H1 (cell line): ENCODE results near the gene RALGAPA2. TPM values are rescaled to one million over a fixed set of nuclear protein-coding genes. Genes with fewer than 3 reads are reported as not detected.

ENCODE experiments used
- CTCF ChIA-PET: fragments of 300-600 bp; sonication (Branson Sonifier 250); formaldehyde crosslinking; loops from one replicate; lab custom pipeline; 2021; ENCODE audit not compliant: partially characterized antibody; lab: Charles Lee
- POLR2A ChIA-PET: fragments of 300-600 bp; sonication (Branson Sonifier 250); formaldehyde crosslinking; loops from one replicate; lab custom pipeline; 2021; ENCODE audit warnings: inconsistent platforms; ENCODE audit not compliant: partially characterized antibody; lab: Charles Lee
- DNase-seq, 2 experiments: peaks; one replicate each; pipeline versions ENCODE4 v3.0.0 to v3.0.0-alpha.2; 2010 to 2022; ENCODE audit warnings: low spot score in 2 of 2, low read depth in 1 of 2, mixed read lengths in 1 of 2
- FAIRE-seq: peaks from 2 replicates; lab custom pipeline; 2011; peaks lifted over from hg19 to GRCh38; lab: Jason Lieb, UNC
- H2AFZ ChIP-seq: 2 replicates; pipeline ENCODE4 v1.8.1; 2012; ENCODE audit warnings: low read length, inconsistent platforms
- H2AK5ac ChIP-seq: 2 replicates; pipeline ENCODE4 v1.6.1; 2013; ENCODE audit warnings: low read depth, low read length
- H2BK120ac ChIP-seq: replicated peaks from 2 replicates; pipeline ENCODE3; 2013; ENCODE audit warnings: low read depth, low read length, inconsistent platforms
- H2BK12ac ChIP-seq: 2 replicates; pipeline ENCODE4 v1.6.1; 2013; ENCODE audit warnings: low read depth, low read length
- H2BK15ac ChIP-seq: 2 replicates; pipeline ENCODE4 v1.6.1; 2013; ENCODE audit warnings: low read length
- H2BK20ac ChIP-seq: 2 replicates; pipeline ENCODE4 v1.6.1; 2013; ENCODE audit warnings: low read length
- H2BK5ac ChIP-seq: 2 replicates; pipeline ENCODE4 v1.6.1; 2013; ENCODE audit warnings: low read depth, low read length
- H3K14ac ChIP-seq: 2 replicates; pipeline ENCODE4 v1.6.1; 2013; ENCODE audit warnings: inconsistent platforms; ENCODE audit not compliant: insufficient read length
- H3K18ac ChIP-seq: 2 replicates; pipeline ENCODE4 v1.6.1; 2013; ENCODE audit warnings: low read length; ENCODE audit errors: extremely low read depth
- H3K23ac ChIP-seq: 2 replicates; pipeline ENCODE4 v1.6.1; 2013; ENCODE audit warnings: inconsistent platforms; ENCODE audit not compliant: insufficient read length
- H3K23me2 ChIP-seq: 2 replicates; pipeline ENCODE4 v1.6.1; 2013; ENCODE audit warnings: low read depth, low read length
- H3K27ac ChIP-seq: 2 replicates; pipeline ENCODE4 v1.6.1; 2011; ENCODE audit warnings: low read depth, low read length, inconsistent platforms
- H3K27me3 ChIP-seq, 4 experiments: replicated peaks in 1 of 4; 1 replicate in 1 of 4; 2 replicates in 3 of 4; pipeline versions ENCODE4 v1.6.1 to v1.8.1; 2011 to 2013; ENCODE audit warnings: low read length in 3 of 4, mild to moderate bottlenecking in 3 of 4, inconsistent platforms in 2 of 4, mixed read lengths in 2 of 4, moderate library complexity in 1 of 4; ENCODE audit not compliant: control insufficient read depth in 3 of 4, insufficient read depth in 3 of 4; ENCODE audit errors: extremely low read depth in 1 of 4
- H3K36me3 ChIP-seq, 4 experiments: 2 replicates each; pipeline versions ENCODE4 v1.6.1 to v1.8.1; 2011 to 2013; ENCODE audit warnings: mild to moderate bottlenecking in 4 of 4, low read length in 3 of 4, moderate library complexity in 2 of 4, control low read depth in 1 of 4, inconsistent platforms in 1 of 4; ENCODE audit not compliant: insufficient read depth in 4 of 4, control insufficient read depth in 2 of 4
- H3K4ac ChIP-seq: replicated peaks from 2 replicates; pipeline ENCODE3; 2013; ENCODE audit warnings: low read length, low read depth, mixed read lengths, inconsistent platforms; ENCODE audit not compliant: insufficient read length
- H3K4me1 ChIP-seq, 4 experiments: replicated peaks in 1 of 4; 1 replicate in 1 of 4; 2 replicates in 3 of 4; pipeline versions ENCODE4 v1.6.1 to v1.8.1; 2011 to 2013; ENCODE audit warnings: low read length in 3 of 4, inconsistent platforms in 2 of 4, mixed read lengths in 1 of 4; ENCODE audit not compliant: insufficient read depth in 4 of 4, control insufficient read depth in 3 of 4
- H3K4me2 ChIP-seq, 2 experiments: 2 replicates each; pipeline versions ENCODE4 v1.6.1 to v1.8.1; 2011 to 2013; ENCODE audit warnings: low read depth in 2 of 2, low read length in 2 of 2, control low read depth in 1 of 2, inconsistent platforms in 1 of 2, mild to moderate bottlenecking in 1 of 2; ENCODE audit not compliant: insufficient read depth in 1 of 2
- H3K4me3 ChIP-seq, 4 experiments: fragments of 200-600, 300-600 bp in 1 of 4; sonication (generic), shearing (Covaris generic), sonication (Bioruptor Twin) in 1 of 4; 2 replicates each; pipeline versions ENCODE4 v1.5.1 to v1.8.1; 2011 to 2016; ENCODE audit warnings: low read length in 4 of 4, low read depth in 3 of 4, control low read depth in 2 of 4, inconsistent platforms in 2 of 4, mild to moderate bottlenecking in 2 of 4, mixed read lengths in 1 of 4, moderate library complexity in 1 of 4; ENCODE audit not compliant: insufficient read depth in 2 of 4; ENCODE audit errors: extremely low read depth in 1 of 4
- H3K56ac ChIP-seq: replicated peaks from 2 replicates; pipeline ENCODE3; 2013; ENCODE audit warnings: low read depth, mild to moderate bottlenecking, mixed read lengths, low read length, inconsistent platforms; ENCODE audit not compliant: insufficient read length
- H3K79me1 ChIP-seq: 2 replicates; pipeline ENCODE4 v1.6.1; 2013; ENCODE audit warnings: low read depth, low read length, control low read depth
- H3K79me2 ChIP-seq, 2 experiments: 2 replicates each; pipeline versions ENCODE4 v1.6.1 to v1.8.1; 2012 to 2013; ENCODE audit warnings: low read length in 2 of 2, mild to moderate bottlenecking in 2 of 2, inconsistent platforms in 1 of 2; ENCODE audit not compliant: insufficient read depth in 2 of 2, control insufficient read depth in 1 of 2
- H3K9ac ChIP-seq, 4 experiments: replicated peaks in 1 of 4; 1 replicate in 1 of 4; 2 replicates in 3 of 4; pipeline versions ENCODE4 v1.6.1 to v1.8.1; 2011 to 2013; ENCODE audit warnings: low read depth in 3 of 4, low read length in 3 of 4, control low read depth in 2 of 4, mild to moderate bottlenecking in 2 of 4, moderate library complexity in 2 of 4, inconsistent platforms in 1 of 4; ENCODE audit errors: extremely low read depth in 1 of 4
- H3K9me3 ChIP-seq, 2 experiments: 2 replicates each; pipeline versions ENCODE4 v1.6.1 to v1.8.1; 2012 to 2013; ENCODE audit warnings: mild to moderate bottlenecking in 2 of 2, moderate library complexity in 2 of 2, control low read depth in 1 of 2, inconsistent platforms in 1 of 2, low read depth in 1 of 2, low read length in 1 of 2, mixed read lengths in 1 of 2; ENCODE audit not compliant: insufficient read depth in 2 of 2
- H4K20me1 ChIP-seq, 2 experiments: replicated peaks in 1 of 2; 2 replicates each; pipeline versions ENCODE3 to v1.8.1; 2011 to 2013; ENCODE audit warnings: inconsistent platforms in 2 of 2, low read length in 2 of 2, mild to moderate bottlenecking in 1 of 2; ENCODE audit not compliant: insufficient read depth in 2 of 2, control insufficient read depth in 1 of 2
- H4K5ac ChIP-seq: 2 replicates; pipeline ENCODE4 v1.6.1; 2013; ENCODE audit warnings: low read length, low read depth, mixed read lengths, inconsistent platforms; ENCODE audit not compliant: insufficient read length
- H4K8ac ChIP-seq: 2 replicates; pipeline ENCODE4 v1.8.0; 2013; ENCODE audit warnings: mild to moderate bottlenecking, moderate library complexity, low read length, inconsistent platforms; ENCODE audit not compliant: insufficient read depth; ENCODE audit errors: extremely low read depth
- H4K91ac ChIP-seq: replicated peaks from 2 replicates; pipeline ENCODE3; 2013; ENCODE audit warnings: low read length, mixed read lengths, inconsistent platforms; ENCODE audit not compliant: insufficient read length
- ATF2 ChIP-seq: IDR thresholded peaks from 2 replicates; pipeline ENCODE4 v1.6.1; 2012; ENCODE audit warnings: low read length, inconsistent platforms
- CBX5 ChIP-seq: fragments of 300-800, 300-1000 bp; sonication (generic); IDR thresholded peaks from 2 replicates; pipeline ENCODE4 v1.7.1; 2016; ENCODE audit warnings: antibody characterized with exemption, low read length, low read depth
- CHD1 ChIP-seq: IDR thresholded peaks from 2 replicates; pipeline ENCODE4 v1.6.1; 2012; ENCODE audit warnings: low read depth, low read length, improper control_type of control experiment
- CHD2 ChIP-seq: IDR thresholded peaks from 2 replicates; pipeline ENCODE4 v1.6.1; 2012; ENCODE audit warnings: low read length, improper control_type of control experiment
- EGR1 ChIP-seq: IDR thresholded peaks from 2 replicates; pipeline ENCODE4 v1.6.1; 2011; ENCODE audit warnings: low read depth, low read length, borderline replicate concordance
- HDAC2 ChIP-seq, 2 experiments: fragments of 300-600 bp in 1 of 2; sonication (generic) in 1 of 2; IDR thresholded peaks; 2 replicates each; pipeline ENCODE4 v1.6.1; 2011 to 2012; ENCODE audit warnings: low read depth in 2 of 2, low read length in 2 of 2, mild to moderate bottlenecking in 2 of 2, moderate library complexity in 2 of 2, borderline replicate concordance in 1 of 2, inconsistent platforms in 1 of 2
- JUN ChIP-seq: IDR thresholded peaks from 2 replicates; pipeline ENCODE4 v1.6.1; 2011; ENCODE audit warnings: low read depth, mild to moderate bottlenecking, improper control_type of control experiment, low read length
- JUND ChIP-seq: IDR thresholded peaks from 2 replicates; pipeline ENCODE4 v1.6.1; 2011; ENCODE audit warnings: mild to moderate bottlenecking, improper control_type of control experiment, low read length
- KDM1A ChIP-seq: fragments of 200-600, 300-600 bp; sonication (generic); IDR thresholded peaks from 2 replicates; pipeline ENCODE4 v1.7.1; 2016; ENCODE audit warnings: mild to moderate bottlenecking, low read length, borderline replicate concordance
- POLR2AphosphoS5 ChIP-seq: IDR thresholded peaks from 2 replicates; pipeline ENCODE4 v1.6.1; 2011; ENCODE audit warnings: low read depth, low read length
- RXRA ChIP-seq: IDR thresholded peaks from 2 replicates; pipeline ENCODE4 v1.6.1; 2011; ENCODE audit warnings: low read depth, mild to moderate bottlenecking, low read length, moderate library complexity; ENCODE audit not compliant: insufficient read depth
- SUZ12 ChIP-seq: fragments of 200-600 bp; sonication (generic); IDR thresholded peaks from 2 replicates; pipeline ENCODE4 v1.6.1; 2012; ENCODE audit warnings: mild to moderate bottlenecking, inconsistent platforms, low read length, moderate library complexity, mixed read lengths
- TCF12 ChIP-seq: IDR thresholded peaks from 2 replicates; pipeline ENCODE4 v1.6.1; 2011; ENCODE audit warnings: low read depth, mild to moderate bottlenecking, low read length
- YY1 ChIP-seq: IDR thresholded peaks from 2 replicates; pipeline ENCODE4 v1.6.1; 2011; ENCODE audit warnings: low read depth, mild to moderate bottlenecking, low read length
- WGBS, 2 experiments: shearing (Covaris generic) in 1 of 2; methylation state at CpG; one replicate each; pipeline versions ENCODE4 v1.1.6 to v1.1.7; 2013 to 2015; ENCODE audit warnings: low lambda C conversion rate in 2 of 2, mixed read lengths in 2 of 2, inconsistent platforms in 1 of 2, low coverage in 1 of 2, missing lambda C conversion rate in 1 of 2; ENCODE audit not compliant: insufficient replicate concordance in 2 of 2, insufficient coverage in 1 of 2, insufficient read length in 1 of 2; ENCODE audit errors: extremely low coverage in 1 of 2, missing lambda C conversion rate in 1 of 2; 5-methylcytosine and 5-hydroxymethylcytosine counted together
- polyA plus RNA-seq, 7 experiments: library from polyadenylated mRNA; depleted of rRNA in 3 of 7; stranded (reverse) in 5 of 7; unstranded in 2 of 7; fragments of >200 nt in 5 of 7; fragments of 200-250 nt in 2 of 7; gene quantifications; 1 replicate in 5 of 7; 2 replicates in 1 of 7; 4 replicates in 1 of 7; pipeline versions ENCODE4 v1.2.1 to v1.2.3, GENCODE V29; 2011 to 2013; ENCODE audit warnings: missing spikeins in 2 of 7, mixed read lengths in 2 of 7
- total RNA-seq: library from RNA; stranded (reverse); fragmentation: NEBNext Ultra II Directional; extraction: Animal tissue kit (Norgen Biotek cat#: 25700); gene quantifications from 2 replicates; pipeline ENCODE4 v1.2.1, GENCODE V29; 2021

Gene RALGAPA2
- total and polyA plus RNA-seq, 2 of the 8 experiments (the other 6 are each of a cell fraction or from before 2014, with no cell fraction given) = 5.1 to 25.5 TPM

- H2BK20ac ChIP-seq = no peak overlapping the region
- H4K91ac ChIP-seq = no peak overlapping the region
- FAIRE-seq (no peak), DNase-seq (no peak)
- H2BK120ac ChIP-seq = no peak overlapping the region
- peaks cover 2 to 17% (median 9%) of the 10 kb centered on the region in 4 experiments; a peak in 7 of 8 replicates for H3K36me3 ChIP-seq
- no peak overlapping the region for H3K56ac ChIP-seq
- no peak overlapping the region for H3K14ac ChIP-seq
- POLR2A ChIA-PET = no interaction called here
- H4K20me1 ChIP-seq = no peaks in the 10 kb centered on the region
- H3K4me3 ChIP-seq = no peak overlapping the region
- H4K8ac ChIP-seq = no peak overlapping the region
- no peaks in the 10 kb centered on the region for H3K79me1 ChIP-seq
- H3K27me3 ChIP-seq = no peaks in the 10 kb centered on the region
- no peak overlapping the region for H4K5ac ChIP-seq
- no peaks in the 10 kb centered on the region for H3K23me2 ChIP-seq
- H3K18ac ChIP-seq = no peak overlapping the region
- no peak overlapping the region for H3K4me2 ChIP-seq
- H3K27ac ChIP-seq = no peak overlapping the region
- no peaks in the 10 kb centered on the region for H3K9me3 ChIP-seq
- H3K4me1 ChIP-seq = no peaks in the 10 kb centered on the region
- no peak overlapping the region for H2BK12ac ChIP-seq
- H2AFZ ChIP-seq = no peak overlapping the region
- H2AK5ac ChIP-seq = no peak overlapping the region
- 95% methylated on average over 2 of the region's 2 CpGs; no CpG with 5 or more reads in 1 of the 2 experiments for WGBS, 2 experiments
- no peaks in the 10 kb centered on the region for H3K79me2 ChIP-seq
- H3K23ac ChIP-seq = no peak overlapping the region
- CTCF ChIA-PET = interaction anchor here (1.0 kb wide), 1 partner anchor 148 kb away, joined by 4 read pairs; no protein-coding TSS in a partner anchor
- H2BK5ac ChIP-seq = no peak overlapping the region
- H3K9ac ChIP-seq = no peak overlapping the region
- no peak overlapping the region for H3K4ac ChIP-seq
- no peak overlapping the region for H2BK15ac ChIP-seq
- TF ChIP-seq CHD1 (no peak), RXRA (no peak), YY1 (no peak), HDAC2 (IDR thresholded peaks at IDR 0.05; ENCODE audit: borderline replicate concordance in 1 of 2, low read depth in 2 of 2, low read length in 2 of 2) (no peak), SUZ12 (no peak), ATF2 (no peak), JUND (no peak), TCF12 (no peak), CBX5 (no peak), CHD2 (no peak), JUN (no peak), POLR2AphosphoS5 (no peak), EGR1 (no peak), KDM1A (no peak)
These were observed 79.8 kb downstream of the RALGAPA2 start for GRCh38 chr20:20632644-20633043.
